DND-41 (cell line): Measurements from ENCODE around the gene KIF2C.
A peak's percentile ranks its signal among the peaks of the same experiment; 100 is the strongest.

Experiments used
- ATAC-seq: fragments of 200-7000 bp; cut with Tn5 transposase; 3 replicates; pipeline ENCODE4 v1.9.1; 2021; ENCODE audit warnings: low read depth; ENCODE audit not compliant: insufficient read depth
- DNase-seq: peaks from one replicate; pipeline ENCODE4 v3.0.0-alpha.2; 2020
- H2AFZ ChIP-seq: 2 replicates; pipeline ENCODE4 v1.6.0; 2012; ENCODE audit warnings: low read depth, low read length
- H3K27ac ChIP-seq: 2 replicates; pipeline ENCODE4 v1.5.1; 2012; ENCODE audit warnings: low read length, inconsistent platforms
- H3K27me3 ChIP-seq: fragments of 200-600 bp; sonication (generic); 2 replicates; pipeline ENCODE4 v1.6.0; 2012; ENCODE audit warnings: low read length, mild to moderate bottlenecking, inconsistent platforms; ENCODE audit not compliant: insufficient read depth, poor library complexity
- H3K36me3 ChIP-seq: 2 replicates; pipeline ENCODE4 v1.5.1; 2012; ENCODE audit warnings: low read length, inconsistent platforms; ENCODE audit not compliant: insufficient read depth
- H3K4me1 ChIP-seq: 2 replicates; pipeline ENCODE4 v1.5.1; 2012; ENCODE audit warnings: mild to moderate bottlenecking, low read length; ENCODE audit not compliant: insufficient read depth
- H3K4me2 ChIP-seq: 2 replicates; pipeline ENCODE4 v1.6.0; 2012; ENCODE audit warnings: mild to moderate bottlenecking, moderate library complexity, low read length, inconsistent platforms; ENCODE audit not compliant: insufficient read depth
- H3K4me3 ChIP-seq, 2 experiments: fragments of 200-600 bp in 1 of 2; shearing (Covaris generic) in 1 of 2; 2 replicates each; pipeline ENCODE4 v1.5.1; 2012 to 2016; ENCODE audit warnings: inconsistent platforms in 2 of 2, low read length in 2 of 2, mild to moderate bottlenecking in 2 of 2, low read depth in 1 of 2, moderate library complexity in 1 of 2
- H3K79me2 ChIP-seq: 2 replicates; pipeline ENCODE4 v1.6.0; 2012; ENCODE audit warnings: low read length, inconsistent platforms; ENCODE audit not compliant: insufficient read depth
- H3K9ac ChIP-seq: 2 replicates; pipeline ENCODE4 v1.6.0; 2012; ENCODE audit warnings: low read depth, mild to moderate bottlenecking, inconsistent platforms, low read length, moderate library complexity
- H3K9me3 ChIP-seq: 2 replicates; pipeline ENCODE4 v1.5.1; 2012; ENCODE audit warnings: low read length, moderate library complexity, mild to moderate bottlenecking, inconsistent platforms; ENCODE audit not compliant: insufficient read depth, severe bottlenecking
- H4K20me1 ChIP-seq: 2 replicates; pipeline ENCODE4 v1.6.0; 2012; ENCODE audit warnings: low read length; ENCODE audit not compliant: insufficient read depth
- EZH2 ChIP-seq: IDR thresholded peaks from 3 replicates; pipeline ENCODE4 v1.6.1; 2012; ENCODE audit warnings: borderline replicate concordance, low read depth, mild to moderate bottlenecking, moderate library complexity, low read length, inconsistent platforms; ENCODE audit not compliant: severe bottlenecking
- TF ChIP-seq, protein P1 (sequence below): IDR thresholded peaks from 2 replicates; pipeline ENCODE4 v1.5.1; 2012; ENCODE audit warnings: borderline replicate concordance, low read length, moderate library complexity, mild to moderate bottlenecking; ENCODE audit not compliant: poor library complexity, severe bottlenecking; ENCODE audit errors: extremely low read depth

Gene KIF2C

DNA sequence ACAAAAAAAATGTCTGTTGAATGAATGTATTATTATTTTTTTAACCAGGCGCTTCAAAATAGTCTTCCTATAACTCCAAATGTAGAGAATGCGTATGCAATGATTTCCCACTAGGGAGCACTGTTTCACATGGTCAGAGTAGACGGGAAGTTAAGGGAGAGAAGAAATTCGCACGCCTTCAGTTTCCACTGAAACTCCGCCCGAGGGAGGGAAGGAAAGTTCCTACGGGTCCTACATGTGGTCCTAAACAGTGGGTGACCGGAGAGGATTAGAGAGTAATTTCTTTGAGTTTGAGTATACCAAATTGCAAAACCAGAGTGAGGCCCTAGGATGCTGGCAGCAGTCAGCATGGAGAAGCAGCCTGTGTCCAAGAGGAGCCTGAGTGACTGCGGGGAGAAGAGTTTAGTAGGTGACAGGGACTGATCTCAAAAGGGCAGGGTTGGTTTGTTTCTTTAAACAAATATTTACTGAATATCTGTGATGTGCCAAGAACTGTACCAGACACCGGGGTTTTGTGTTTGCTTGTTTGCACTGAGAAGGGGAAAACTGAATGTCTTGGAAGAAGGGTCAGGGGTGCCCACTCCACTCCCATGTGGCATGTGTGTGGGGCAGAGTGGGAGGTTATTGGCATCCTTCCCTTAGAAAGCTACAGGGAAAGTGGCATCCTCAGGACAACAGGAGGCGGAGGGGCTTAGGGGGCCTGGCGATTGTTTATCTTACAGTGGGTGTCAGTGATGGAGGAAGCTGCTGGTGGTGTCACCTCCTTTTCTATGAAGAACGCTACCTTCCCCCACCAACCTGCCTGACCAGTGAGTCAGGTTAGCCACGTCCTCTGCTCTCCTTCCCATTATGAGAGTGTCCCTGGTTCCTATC is 31.4 kb upstream of the KIF2C start:
- Histone ChIP-seq H3K9ac (no peak overlapping the region), H3K4me1 (peaks cover 4% of the 10 kb centered on the region; the same call in 1 of the 2 replicates), H3K27me3 (no peaks in the 10 kb centered on the region), H3K36me3 (no peaks in the 10 kb centered on the region), H2AFZ (peak overlapping the region; percentile 69; the same call in 1 of the 2 replicates), H3K27ac (no peak overlapping the region), H3K9me3 (no peaks in the 10 kb centered on the region), H3K4me3 (0 out of 4 replicates have a peak overlapping the region, but pooled peaks of 1 of the 2 experiments have one; percentile 15), H3K79me2 (no peaks in the 10 kb centered on the region), H4K20me1 (no peaks in the 10 kb centered on the region), H3K4me2 (peak overlapping the region; percentile 44)
- peak; percentile 37 for DNase-seq
- no peak for TF ChIP-seq EZH2
- TF ChIP-seq, protein P1, sequence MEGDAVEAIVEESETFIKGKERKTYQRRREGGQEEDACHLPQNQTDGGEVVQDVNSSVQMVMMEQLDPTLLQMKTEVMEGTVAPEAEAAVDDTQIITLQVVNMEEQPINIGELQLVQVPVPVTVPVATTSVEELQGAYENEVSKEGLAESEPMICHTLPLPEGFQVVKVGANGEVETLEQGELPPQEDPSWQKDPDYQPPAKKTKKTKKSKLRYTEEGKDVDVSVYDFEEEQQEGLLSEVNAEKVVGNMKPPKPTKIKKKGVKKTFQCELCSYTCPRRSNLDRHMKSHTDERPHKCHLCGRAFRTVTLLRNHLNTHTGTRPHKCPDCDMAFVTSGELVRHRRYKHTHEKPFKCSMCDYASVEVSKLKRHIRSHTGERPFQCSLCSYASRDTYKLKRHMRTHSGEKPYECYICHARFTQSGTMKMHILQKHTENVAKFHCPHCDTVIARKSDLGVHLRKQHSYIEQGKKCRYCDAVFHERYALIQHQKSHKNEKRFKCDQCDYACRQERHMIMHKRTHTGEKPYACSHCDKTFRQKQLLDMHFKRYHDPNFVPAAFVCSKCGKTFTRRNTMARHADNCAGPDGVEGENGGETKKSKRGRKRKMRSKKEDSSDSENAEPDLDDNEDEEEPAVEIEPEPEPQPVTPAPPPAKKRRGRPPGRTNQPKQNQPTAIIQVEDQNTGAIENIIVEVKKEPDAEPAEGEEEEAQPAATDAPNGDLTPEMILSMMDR: peak; percentile 79
- ATAC-seq: peak; percentile 87

GRCh38 chr1:44713321-44713781 is 26.3 kb upstream of the KIF2C start:
- ATAC-seq (no peak), DNase-seq (no peak)
- Histone ChIP-seq H3K27me3 (no peaks in the 10 kb centered on the region), H3K4me2 (no peak overlapping the region), H3K27ac (no peak overlapping the region), H3K79me2 (no peaks in the 10 kb centered on the region), H3K4me1 (peaks cover 10% of the 10 kb centered on the region), H3K36me3 (no peaks in the 10 kb centered on the region), H2AFZ (no peak overlapping the region), H3K4me3 (no peak overlapping the region), H4K20me1 (no peaks in the 10 kb centered on the region), H3K9ac (no peak overlapping the region), H3K9me3 (no peaks in the 10 kb centered on the region)
- no peak for TF ChIP-seq EZH2
- TF ChIP-seq, protein P1: no peak

DNA sequence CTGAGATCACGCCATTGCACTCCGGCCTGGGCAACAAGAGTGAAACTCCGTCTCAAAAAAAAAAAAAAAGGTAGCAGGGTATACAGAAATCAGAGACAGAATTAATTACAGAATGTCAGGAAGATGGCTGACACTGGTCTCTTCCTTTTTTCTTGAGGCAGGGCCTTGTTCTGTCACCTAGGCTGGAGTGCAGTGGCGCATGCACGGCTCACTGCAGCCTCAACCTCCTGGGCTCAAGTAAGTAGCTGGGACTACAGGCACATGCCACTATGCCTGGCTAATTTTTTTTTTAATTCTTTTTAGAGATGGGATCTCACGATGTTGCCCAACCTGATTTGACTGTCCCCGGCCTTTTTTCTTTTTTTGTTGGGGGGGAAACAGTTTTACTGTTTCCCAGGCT is 25.1 kb upstream of the KIF2C start:
- Histone ChIP-seq H3K9ac (0 out of 2 replicates have a peak overlapping the region, but pooled peaks have one; percentile 14), H3K4me1 (peaks cover 12% of the 10 kb centered on the region), H3K9me3 (no peaks in the 10 kb centered on the region), H3K36me3 (no peaks in the 10 kb centered on the region), H2AFZ (peak overlapping the region; percentile 89), H3K27me3 (no peaks in the 10 kb centered on the region), H3K4me3 (no peak overlapping the region), H4K20me1 (no peaks in the 10 kb centered on the region), H3K79me2 (no peaks in the 10 kb centered on the region), H3K27ac (no peak overlapping the region; the same call in 1 of the 2 replicates), H3K4me2 (peak overlapping the region; percentile 60; the same call in 1 of the 2 replicates)
- TF ChIP-seq, protein P1: no peak
- no peak for TF ChIP-seq EZH2
- DNase-seq (no peak), ATAC-seq (no peak)
